K562 (cell line): ENCODE data around the gene STEAP1B. TPM values are rescaled to one million over a fixed set of nuclear protein-coding genes. Genes with fewer than 3 reads are reported as not detected.

Source experiments
- CBFB ChIP-seq: sonication (generic); formaldehyde crosslinking; IDR thresholded peaks from 2 replicates; pipeline ENCODE4 v1.4.0; 2020; ENCODE audit warnings: mild to moderate bottlenecking, missing genetic modification reagents
- KDM5B ChIP-seq: fragments of 200-600 bp; sonication (generic); IDR thresholded peaks from 2 replicates; pipeline ENCODE4 v1.6.1; 2012; ENCODE audit warnings: low read depth, mild to moderate bottlenecking, moderate library complexity, low read length, control low read depth, inconsistent platforms; ENCODE audit not compliant: insufficient replicate concordance
- XRCC5 ChIP-seq: fragments of 200-400 bp; formaldehyde crosslinking; IDR thresholded peaks from 2 replicates; pipeline ENCODE4 v1.6.1; 2017; ENCODE audit warnings: low read depth, mild to moderate bottlenecking, low read length
- ZNF444 ChIP-seq: fragments of 250-450 bp; sonication (Bioruptor Pico); IDR thresholded peaks from 2 replicates; pipeline ENCODE4 v1.4.0; 2020; ENCODE audit warnings: mild to moderate bottlenecking, moderate library complexity
- polyA plus RNA-seq, 8 experiments: library from polyadenylated mRNA; depleted of rRNA in 4 of 8; stranded (reverse) in 5 of 8; unstranded in 3 of 8; fragments of >200 nt; fragmentation: Nextera tagmentation in 2 of 8; fragmentation: Illumina TruSeq in 1 of 8; extraction: Ambion mirVana in 2 of 8; extraction: Trizol in 1 of 8; gene quantifications; 2 replicates each; pipeline versions ENCODE4 v1.2.1 to v1.2.3, GENCODE V29; 2011 to 2014; ENCODE audit warnings: inconsistent platforms in 1 of 8, missing spikeins in 1 of 8
- total RNA-seq, 7 experiments: library from RNA; depleted of rRNA in 6 of 7; stranded (reverse); fragments of >200 nt in 6 of 7; fragmentation: Illumina TruSeq in 2 of 7; extraction: Trizol in 2 of 7; gene quantifications; 2 replicates each; pipeline versions ENCODE4 v1.2.1 to v1.2.3, GENCODE V29; 2011 to 2021; ENCODE audit warnings: low replicate concordance in 1 of 7
- TF ChIP-seq, protein P1 (sequence below): fragments of 450-650 bp; formaldehyde crosslinking; IDR thresholded peaks from 2 replicates; pipeline ENCODE4 v1.4.0; 2022; ENCODE audit warnings: mild to moderate bottlenecking, moderate library complexity
- TF ChIP-seq, protein P2 (sequence below), 2 experiments: fragments of 450-650 bp in 1 of 2; sonication (generic) in 1 of 2; formaldehyde crosslinking in 1 of 2; IDR thresholded peaks; 2 replicates each; pipeline versions ENCODE4 v1.7.1 to v1.9.0; 2016 to 2022; ENCODE audit warnings: inconsistent platforms in 1 of 2, mild to moderate bottlenecking in 1 of 2, missing genetic modification reagents in 1 of 2

The STEAP1B gene
- total and polyA plus RNA-seq, 9 of the 15 experiments (the other 6 are each of a cell fraction or from before 2014, with no cell fraction given): 20.0 to 38.5 (median 30.6) TPM

DNA sequence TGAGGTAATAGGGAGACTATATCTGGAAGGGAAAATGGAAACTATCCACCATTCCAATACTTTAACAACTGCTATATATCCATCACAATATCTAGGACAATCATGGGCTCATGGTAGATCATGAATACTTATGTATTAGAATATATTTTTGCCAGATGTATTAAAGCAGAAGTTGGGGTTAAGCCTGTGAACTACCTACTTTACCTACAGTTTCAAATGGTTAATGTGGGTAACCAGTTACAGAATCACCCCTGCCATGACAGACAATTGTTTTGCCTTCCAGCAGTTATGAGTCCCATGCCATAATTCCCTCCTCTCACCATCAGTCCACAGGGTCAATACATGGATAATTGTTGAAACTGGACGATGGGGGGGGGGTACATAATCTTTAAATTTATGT lies 113.1 kb downstream of the STEAP1B start (continued):
- TF ChIP-seq KDM5B: no peak
- no peak for TF ChIP-seq XRCC5
- TF ChIP-seq ZNF444 (CRISPR knock-in tag): no peak
- no peak for TF ChIP-seq CBFB (CRISPR knock-in tag)
- TF ChIP-seq, protein P1, sequence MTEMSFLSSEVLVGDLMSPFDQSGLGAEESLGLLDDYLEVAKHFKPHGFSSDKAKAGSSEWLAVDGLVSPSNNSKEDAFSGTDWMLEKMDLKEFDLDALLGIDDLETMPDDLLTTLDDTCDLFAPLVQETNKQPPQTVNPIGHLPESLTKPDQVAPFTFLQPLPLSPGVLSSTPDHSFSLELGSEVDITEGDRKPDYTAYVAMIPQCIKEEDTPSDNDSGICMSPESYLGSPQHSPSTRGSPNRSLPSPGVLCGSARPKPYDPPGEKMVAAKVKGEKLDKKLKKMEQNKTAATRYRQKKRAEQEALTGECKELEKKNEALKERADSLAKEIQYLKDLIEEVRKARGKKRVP (CRISPR knock-in tag): no peak
- TF ChIP-seq, protein P2, sequence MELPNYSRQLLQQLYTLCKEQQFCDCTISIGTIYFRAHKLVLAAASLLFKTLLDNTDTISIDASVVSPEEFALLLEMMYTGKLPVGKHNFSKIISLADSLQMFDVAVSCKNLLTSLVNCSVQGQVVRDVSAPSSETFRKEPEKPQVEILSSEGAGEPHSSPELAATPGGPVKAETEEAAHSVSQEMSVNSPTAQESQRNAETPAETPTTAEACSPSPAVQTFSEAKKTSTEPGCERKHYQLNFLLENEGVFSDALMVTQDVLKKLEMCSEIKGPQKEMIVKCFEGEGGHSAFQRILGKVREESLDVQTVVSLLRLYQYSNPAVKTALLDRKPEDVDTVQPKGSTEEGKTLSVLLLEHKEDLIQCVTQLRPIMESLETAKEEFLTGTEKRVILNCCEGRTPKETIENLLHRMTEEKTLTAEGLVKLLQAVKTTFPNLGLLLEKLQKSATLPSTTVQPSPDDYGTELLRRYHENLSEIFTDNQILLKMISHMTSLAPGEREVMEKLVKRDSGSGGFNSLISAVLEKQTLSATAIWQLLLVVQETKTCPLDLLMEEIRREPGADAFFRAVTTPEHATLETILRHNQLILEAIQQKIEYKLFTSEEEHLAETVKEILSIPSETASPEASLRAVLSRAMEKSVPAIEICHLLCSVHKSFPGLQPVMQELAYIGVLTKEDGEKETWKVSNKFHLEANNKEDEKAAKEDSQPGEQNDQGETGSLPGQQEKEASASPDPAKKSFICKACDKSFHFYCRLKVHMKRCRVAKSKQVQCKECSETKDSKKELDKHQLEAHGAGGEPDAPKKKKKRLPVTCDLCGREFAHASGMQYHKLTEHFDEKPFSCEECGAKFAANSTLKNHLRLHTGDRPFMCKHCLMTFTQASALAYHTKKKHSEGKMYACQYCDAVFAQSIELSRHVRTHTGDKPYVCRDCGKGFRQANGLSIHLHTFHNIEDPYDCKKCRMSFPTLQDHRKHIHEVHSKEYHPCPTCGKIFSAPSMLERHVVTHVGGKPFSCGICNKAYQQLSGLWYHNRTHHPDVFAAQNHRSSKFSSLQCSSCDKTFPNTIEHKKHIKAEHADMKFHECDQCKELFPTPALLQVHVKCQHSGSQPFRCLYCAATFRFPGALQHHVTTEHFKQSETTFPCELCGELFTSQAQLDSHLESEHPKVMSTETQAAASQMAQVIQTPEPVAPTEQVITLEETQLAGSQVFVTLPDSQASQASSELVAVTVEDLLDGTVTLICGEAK (IDR thresholded peaks at IDR 0.05): no peak
- TF ChIP-seq, protein P2 (CRISPR knock-in tag; IDR thresholded peaks at IDR 0.05): no peak
